K562 (cell line): ENCODE results near the gene SPIN1. TPM values are rescaled to one million over a fixed set of nuclear protein-coding genes. Genes with fewer than 3 reads are reported as not detected.
A peak's percentile ranks its signal among the peaks of the same experiment; 100 is the strongest.

ENCODE experiments used
- ATAC-seq: fragments of 200-7000 bp; cut with Tn5 transposase; 3 replicates; pipeline ENCODE4 v1.9.1; 2020; ENCODE audit warnings: moderate library complexity
- BruUV-seq: library from RNA; stranded (reverse); fragments of 400-500 nt; replicated peaks from 2 replicates; lab custom pipeline; 2021; lab: Mats Ljungman, UMichigan
- CTCF ChIA-PET: fragments of 300-600 bp; formaldehyde crosslinking; extraction: SDS; loops from one replicate; lab custom pipeline; 2021; ENCODE audit warnings: low intra/inter-chr PET ratio; lab: Yijun Ruan, JAX
- POLR2A ChIA-PET: fragments of 300-600, 350-650 bp; sonication (Branson Sonifier 250); formaldehyde crosslinking; extraction: SDS; loops from one replicate; lab custom pipeline; 2021; ENCODE audit warnings: antibody characterized with exemption, inconsistent platforms; lab: Yijun Ruan, JAX
- DNase-seq, 4 experiments: peaks; one replicate each; pipeline versions ENCODE4 v3.0.0 to v3.0.0-alpha.2; 2011 to 2018; ENCODE audit warnings: low spot score in 3 of 4, mixed read lengths in 3 of 4; ENCODE audit errors: extremely low read depth in 1 of 4
- FAIRE-seq: peaks from 2 replicates; lab custom pipeline; 2011; peaks lifted over from hg19 to GRCh38; lab: Jason Lieb, UNC
- H2AFZ ChIP-seq: 2 replicates; pipeline ENCODE4 v1.6.0; 2011; ENCODE audit warnings: low read depth, low read length, control low read depth, inconsistent platforms
- H3K27ac ChIP-seq: fragments of 200-600 bp; 3 replicates; pipeline ENCODE4 v1.8.0; 2011; ENCODE audit warnings: low read depth, mild to moderate bottlenecking, control low read depth, inconsistent platforms, low read length, moderate library complexity, mixed read lengths; ENCODE audit errors: extremely low read depth
- H3K27me3 ChIP-seq, 2 experiments: fragments of 300-600 bp in 1 of 2; 2 replicates in 1 of 2; 3 replicates in 1 of 2; pipeline versions ENCODE4 v1.6.0 to v1.8.0; 2011; ENCODE audit warnings: inconsistent platforms in 2 of 2, low read length in 2 of 2, mild to moderate bottlenecking in 1 of 2, mixed read lengths in 1 of 2, moderate library complexity in 1 of 2; ENCODE audit not compliant: control insufficient read depth in 2 of 2, insufficient read depth in 2 of 2
- H3K36me3 ChIP-seq: fragments of 300-600 bp; 3 replicates; pipeline ENCODE4 v1.8.0; 2011; ENCODE audit warnings: mild to moderate bottlenecking, low read length, inconsistent platforms; ENCODE audit not compliant: control insufficient read depth, insufficient read depth
- H3K4me1 ChIP-seq, 2 experiments: fragments of 200-600 bp in 1 of 2; replicated peaks in 1 of 2; 2 replicates in 1 of 2; 3 replicates in 1 of 2; pipeline versions ENCODE4 v1.5.1 to v1.8.0; 2011; ENCODE audit warnings: inconsistent platforms in 2 of 2, low read length in 2 of 2, mild to moderate bottlenecking in 1 of 2, mixed read lengths in 1 of 2, moderate library complexity in 1 of 2; ENCODE audit not compliant: control insufficient read depth in 2 of 2, insufficient read depth in 2 of 2
- H3K4me2 ChIP-seq: 2 replicates; pipeline ENCODE4 v1.6.1; 2011; ENCODE audit warnings: low read length, control low read depth, inconsistent platforms, mixed read lengths; ENCODE audit not compliant: insufficient read depth
- H3K4me3 ChIP-seq: fragments of 200-600 bp; sonication (generic), shearing (Covaris generic); 2 replicates; pipeline ENCODE4 v1.5.1; 2016; ENCODE audit warnings: control low read depth, inconsistent platforms
- H3K79me2 ChIP-seq: fragments of 200-600 bp; 3 replicates; pipeline ENCODE4 v1.8.0; 2011; ENCODE audit warnings: low read length, inconsistent platforms; ENCODE audit not compliant: control insufficient read depth, insufficient read depth
- H3K9ac ChIP-seq, 2 experiments: 2 replicates each; pipeline versions ENCODE4 v1.6.0 to v1.6.1; 2011; ENCODE audit warnings: low read depth in 2 of 2, low read length in 2 of 2, control low read depth in 1 of 2, inconsistent platforms in 1 of 2, mild to moderate bottlenecking in 1 of 2, mixed read lengths in 1 of 2; ENCODE audit not compliant: insufficient read depth in 1 of 2
- H3K9me1 ChIP-seq: one replicate; pipeline ENCODE4 v1.6.0; 2011; ENCODE audit warnings: inconsistent platforms, mild to moderate bottlenecking, low read length, moderate library complexity; ENCODE audit not compliant: control insufficient read depth, insufficient read depth
- H3K9me3 ChIP-seq: replicated peaks from 2 replicates; pipeline ENCODE4 v1.5.1; 2011; ENCODE audit warnings: low read depth, low read length, inconsistent platforms; ENCODE audit not compliant: control insufficient read depth, insufficient read depth
- H4K20me1 ChIP-seq: replicated peaks from 2 replicates; pipeline ENCODE4 v1.6.1; 2011; ENCODE audit warnings: low read length, inconsistent platforms, mixed read lengths; ENCODE audit not compliant: control insufficient read depth, insufficient read depth
- ZNF121 ChIP-seq: sonication (generic); formaldehyde crosslinking; conservative IDR thresholded peaks from 2 replicates; pipeline ENCODE4 v1.8.0; 2022; ENCODE audit warnings: missing genetic modification reagents
- WGBS: fragments of 100-300 bp; shearing (Covaris generic); methylation state at CpG from one replicate; pipeline ENCODE4 v1.1.6; 2016; ENCODE audit warnings: low coverage, mixed read lengths; ENCODE audit not compliant: insufficient coverage; ENCODE audit errors: missing lambda C conversion rate; 5-methylcytosine and 5-hydroxymethylcytosine counted together
- in situ Hi-C: fragments of 300-500 bp; cut with MboI; formaldehyde crosslinking; loops from 4 replicates; pipeline ENCODE4 v1.15.0; 2018; ENCODE audit warnings: inconsistent platforms, mixed read lengths
- intact Hi-C: fragments of 100-400 bp; cut with micrococcal nuclease; formaldehyde crosslinking; loops from 2 replicates; pipeline ENCODE4 v1.14.2; 2022
- polyA plus RNA-seq, 8 experiments: library from polyadenylated mRNA; depleted of rRNA in 4 of 8; stranded (reverse) in 5 of 8; unstranded in 3 of 8; fragments of >200 nt; fragmentation: Nextera tagmentation in 2 of 8; fragmentation: Illumina TruSeq in 1 of 8; extraction: Ambion mirVana in 2 of 8; extraction: Trizol in 1 of 8; gene quantifications; 2 replicates each; pipeline versions ENCODE4 v1.2.1 to v1.2.3, GENCODE V29; 2011 to 2014; ENCODE audit warnings: inconsistent platforms in 1 of 8, missing spikeins in 1 of 8
- total RNA-seq, 7 experiments: library from RNA; depleted of rRNA in 6 of 7; stranded (reverse); fragments of >200 nt in 6 of 7; fragmentation: Illumina TruSeq in 2 of 7; extraction: Trizol in 2 of 7; gene quantifications; 2 replicates each; pipeline versions ENCODE4 v1.2.1 to v1.2.3, GENCODE V29; 2011 to 2021; ENCODE audit warnings: low replicate concordance in 1 of 7
- TF ChIP-seq, protein P1 (sequence below): fragments of 450-650 bp; conservative IDR thresholded peaks from 2 replicates; pipeline ENCODE4 v1.6.1; 2016; ENCODE audit warnings: missing genetic modification characterization, low read depth, mild to moderate bottlenecking, control low read depth, missing compliant biosample characterization

The SPIN1 gene
- total and polyA plus RNA-seq, 9 of the 15 experiments (the other 6 are each of a cell fraction or from before 2014, with no cell fraction given): 7.4 to 25.7 (median 15.6) TPM

DNA sequence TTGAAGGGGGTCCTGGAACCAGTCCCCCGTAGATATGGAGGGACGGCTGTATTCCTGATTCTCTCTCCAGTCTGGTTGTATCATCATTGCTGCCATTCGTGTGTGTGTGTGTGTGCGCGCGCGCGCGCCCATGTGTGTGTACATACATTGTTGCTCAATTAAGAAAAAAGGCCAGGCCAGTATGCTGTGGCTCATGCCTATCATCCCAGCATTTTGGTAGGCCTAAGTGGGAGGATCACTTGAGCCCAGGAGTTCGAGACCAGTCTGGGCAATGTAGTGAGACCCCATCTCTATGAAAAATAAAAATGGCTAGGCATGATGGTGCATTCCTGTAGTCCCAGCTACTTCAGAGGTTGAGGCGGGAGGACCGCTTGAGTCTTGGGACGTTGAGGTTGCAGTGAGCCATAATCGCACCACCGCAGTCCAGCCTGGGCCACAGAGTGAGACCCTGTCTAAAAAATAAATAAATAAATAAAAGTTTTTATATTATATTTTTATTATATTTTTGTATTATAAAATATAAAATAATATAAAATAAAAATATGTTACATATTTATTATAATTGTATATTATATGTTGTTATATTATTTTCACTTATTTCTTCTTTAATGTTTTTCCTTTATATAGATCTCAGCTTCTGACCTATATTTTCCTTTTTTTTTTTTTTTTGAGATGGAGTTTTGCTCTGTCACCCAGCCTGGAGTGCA is 53.2 kb downstream of the SPIN1 start:
- Histone ChIP-seq H3K9ac (no peak overlapping the region), H3K36me3 (no peaks in the 10 kb centered on the region)
- no peak for ATAC-seq
- no peak for FAIRE-seq
- TF ChIP-seq, protein P1, sequence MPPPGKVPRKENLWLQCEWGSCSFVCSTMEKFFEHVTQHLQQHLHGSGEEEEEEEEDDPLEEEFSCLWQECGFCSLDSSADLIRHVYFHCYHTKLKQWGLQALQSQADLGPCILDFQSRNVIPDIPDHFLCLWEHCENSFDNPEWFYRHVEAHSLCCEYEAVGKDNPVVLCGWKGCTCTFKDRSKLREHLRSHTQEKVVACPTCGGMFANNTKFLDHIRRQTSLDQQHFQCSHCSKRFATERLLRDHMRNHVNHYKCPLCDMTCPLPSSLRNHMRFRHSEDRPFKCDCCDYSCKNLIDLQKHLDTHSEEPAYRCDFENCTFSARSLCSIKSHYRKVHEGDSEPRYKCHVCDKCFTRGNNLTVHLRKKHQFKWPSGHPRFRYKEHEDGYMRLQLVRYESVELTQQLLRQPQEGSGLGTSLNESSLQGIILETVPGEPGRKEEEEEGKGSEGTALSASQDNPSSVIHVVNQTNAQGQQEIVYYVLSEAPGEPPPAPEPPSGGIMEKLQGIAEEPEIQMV (tag): no peak
- peak; percentile 82 for TF ChIP-seq ZNF121
- TF ChIP-seq, all 486 proteins: peak for 1
- WGBS: 90% methylated on average over 9 of the region's 15 CpGs
- no peaks in the 10 kb centered on the region for H3K27me3 ChIP-seq
- intact Hi-C loops: no loop called here
- BruUV-seq: no TSS peak
- ChIA-PET CTCF (no interaction called here), POLR2A (no interaction called here)
- no peaks in the 10 kb centered on the region for H3K9me3 ChIP-seq
- H3K27ac ChIP-seq: no peak overlapping the region
- H3K4me3 ChIP-seq: no peak overlapping the region
- H3K4me1 ChIP-seq: no peaks in the 10 kb centered on the region
- H3K4me2 ChIP-seq: no peak overlapping the region
- no peaks in the 10 kb centered on the region; the same call in 1 of the 3 replicates for H3K79me2 ChIP-seq
- no peak overlapping the region for H2AFZ ChIP-seq
- no peaks in the 10 kb centered on the region for H4K20me1 ChIP-seq
- in situ Hi-C loops: no loop called here
- H3K9me1 ChIP-seq: no peaks in the 10 kb centered on the region
- DNase-seq: no peak
